ENCODE results near the gene CFAP410. TPM values are rescaled to one million over a fixed set of nuclear protein-coding genes. Genes with fewer than 3 reads are reported as not detected.

The CFAP410 gene
- total and polyA plus RNA-seq, 2 donors (not counting 3 experiments of a cell fraction or from before 2014, with no cell fraction given) = 7.2 to 12.2 TPM

- no TSS peak for BruUV-seq (replicated peaks)
- dilution Hi-C loops (cut with MboI; ENCODE audit: extremely low pct_ligation_motif_present, low sequenced_read_pairs) (no loop called here), intact Hi-C loops (cut with micrococcal nuclease) (no loop called here)
- no peaks in the 10 kb centered on the region for H3K27me3 ChIP-seq (ENCODE audit: control insufficient read depth in 2 of 2, insufficient read depth in 2 of 2, low read length in 2 of 2)
- H3K4me1 ChIP-seq (ENCODE audit: control insufficient read depth, extremely low read depth, insufficient read depth, low read length) = no peaks in the 10 kb centered on the region
- no peak for FAIRE-seq
- no peak overlapping the region for H2AFZ ChIP-seq (ENCODE audit: low read depth, low read length)
- no peak overlapping the region for H3K4me3 ChIP-seq (replicated peaks in 1 of 3; ENCODE audit: insufficient read depth in 1 of 3, low read depth in 1 of 3, low read length in 3 of 3)
- DNase-seq (ENCODE audit: low read depth, low spot score) = no peak
- POLR2A ChIA-PET = no interaction called here
- TF ChIP-seq POLR2AphosphoS5 (IDR thresholded peaks at IDR 0.05; ENCODE audit: insufficient read depth, low read depth, low read length) (no peak), GATA2 (IDR thresholded peaks at IDR 0.05; ENCODE audit: insufficient read depth, insufficient read length, low read depth, low read length) (no peak), EZH2 (IDR thresholded peaks at IDR 0.05; ENCODE audit: borderline replicate concordance, low read depth, low read length, severe bottlenecking) (no peak), JUN (IDR thresholded peaks at IDR 0.05; ENCODE audit: borderline replicate concordance, insufficient read depth, insufficient read length, low read depth) (no peak), CTCF (IDR thresholded peaks at IDR 0.05; ENCODE audit: extremely low read depth in 1 of 2, insufficient read depth in 1 of 2, low read depth in 1 of 2, low read length in 2 of 2) (no peak), MAX (IDR thresholded peaks at IDR 0.05; ENCODE audit: insufficient read depth, insufficient read length) (no peak), MYC (IDR thresholded peaks at IDR 0.05; ENCODE audit: low read depth, low read length) (no peak), POLR2A (IDR thresholded peaks at IDR 0.05; ENCODE audit: low read depth, low read length) (no peak), FOS (IDR thresholded peaks at IDR 0.05; ENCODE audit: borderline replicate concordance, insufficient read depth, low read length) (no peak)
- H3K36me3 ChIP-seq (ENCODE audit: control insufficient read depth in 2 of 2, extremely low read depth in 1 of 2, insufficient read depth in 2 of 2, low read length in 2 of 2) = no peaks in the 10 kb centered on the region
- H3K4me2 ChIP-seq (ENCODE audit: insufficient read depth, low read length) = no peak overlapping the region
- no peak overlapping the region for H3K9ac ChIP-seq (replicated peaks; ENCODE audit: extremely low read depth, insufficient read depth, low read length)
- H3K9me3 ChIP-seq (replicated peaks; ENCODE audit: control insufficient read depth, insufficient read depth, low read length) = no peaks in the 10 kb centered on the region
- no peaks in the 10 kb centered on the region for H3K9me1 ChIP-seq (replicated peaks; ENCODE audit: control insufficient read depth, extremely low read depth, insufficient read depth, low read length)
- H3K79me2 ChIP-seq (ENCODE audit: control insufficient read depth, insufficient read depth, low read length) = no peaks in the 10 kb centered on the region
- CTCF ChIA-PET = interaction anchor here (1.2 kb wide), 1 partner anchor 12 kb away, joined by 3 read pairs; no protein-coding TSS in a partner anchor
- H3K27ac ChIP-seq (ENCODE audit: insufficient read depth, low read depth, low read length) = no peak overlapping the region
- H4K20me1 ChIP-seq (replicated peaks; ENCODE audit: control insufficient read depth, extremely low read depth, insufficient read depth, low read length) = no peaks in the 10 kb centered on the region
Measured at GRCh38 chr21:44372616-44373015, 33.4 kb upstream of the CFAP410 start.

Data from endothelial cell of umbilical vein (primary cell).